ENCODE measurements around the gene COL12A1.

Gene COL12A1

GRCh38 chr6:75205776-75206575 lies at the start of gene COL12A1:
COL12A1 (minus strand) TSS chr6:75206053; CDS start chr6:75202792, 3,261 bp downstream.
- DNase-seq: no peak

- DNase-seq: no peak
These were observed 44.7 kb upstream of the COL12A1 start for GRCh38 chr6:75250552-75250951.

- DNase-seq: no peak
These were observed 44.0 kb upstream of the COL12A1 start for GRCh38 chr6:75249837-75250236.

- no peak for DNase-seq
These were observed 40.5 kb upstream of the COL12A1 start for GRCh38 chr6:75246386-75246785.

DNA sequence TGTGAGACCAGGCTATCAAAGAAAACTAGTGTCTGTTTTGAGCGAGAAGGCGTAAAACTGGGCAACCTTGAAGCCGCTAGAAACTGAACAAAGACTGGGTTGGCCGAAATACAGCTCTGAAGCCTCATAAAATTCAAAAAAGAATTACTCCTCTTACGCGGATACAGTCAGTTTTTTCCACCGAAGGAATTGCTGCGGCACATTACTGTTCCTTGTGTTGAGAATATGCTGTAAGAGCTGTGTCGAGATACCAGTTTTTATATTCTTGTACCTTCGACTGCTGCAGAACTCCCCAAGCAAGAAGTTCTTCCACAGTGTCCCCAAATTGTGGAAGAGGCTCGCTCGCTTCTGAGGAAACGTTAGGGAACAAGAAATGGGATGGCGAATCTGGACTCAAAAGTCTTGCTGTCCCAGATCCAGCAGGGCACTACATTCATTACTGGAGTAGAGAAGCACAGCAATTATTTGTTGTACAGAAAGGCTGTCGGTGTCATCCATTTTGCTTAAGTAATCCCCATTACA lies 38.3 kb upstream of the COL12A1 start:
- DNase-seq: no peak

DNA sequence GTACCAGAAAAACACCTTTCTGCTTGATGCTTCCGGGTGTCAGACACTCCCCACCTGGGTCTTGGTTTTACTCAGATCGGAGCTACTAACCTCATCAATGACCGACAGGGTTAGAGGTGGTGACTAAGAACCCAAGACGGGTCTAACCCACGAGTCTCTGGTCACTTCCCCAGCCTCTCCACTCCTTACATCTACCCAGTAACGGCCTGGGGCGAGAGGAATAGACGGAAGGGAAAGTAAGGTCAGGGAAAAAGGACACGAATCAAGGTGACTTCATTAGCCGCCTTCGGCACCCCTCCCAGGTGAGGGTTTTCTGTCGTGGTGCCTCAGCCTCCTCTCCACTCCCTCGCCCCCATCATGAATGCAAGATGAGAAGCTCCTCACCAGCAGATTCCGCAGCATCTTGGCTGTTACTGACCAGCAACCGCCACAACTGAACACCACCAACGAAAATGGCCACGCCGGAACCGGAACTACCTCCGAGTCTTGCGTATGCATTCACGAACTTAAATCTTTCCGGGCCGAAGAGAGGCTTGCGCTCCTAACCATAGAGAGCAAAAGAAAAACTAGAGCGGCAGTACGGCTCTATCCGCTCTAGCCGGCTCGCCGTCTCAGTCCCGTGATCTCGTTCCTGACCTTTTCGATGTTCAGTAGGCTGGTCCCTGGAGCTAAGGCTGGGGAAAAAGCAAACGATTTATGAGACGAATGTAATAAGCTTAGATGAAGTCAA lies 37.6 kb upstream of the COL12A1 start, which contains the start of gene COX7A2:
Gene COX7A2, minus strand, starts transcription at position 469 of the 730 bp plus-strand sequence. Its CDS starts 67 bp downstream, at position 402.
- peak; percentile 63 to 75 (median 70) for DNase-seq

- no peak for DNase-seq
These were observed 30.8 kb upstream of the COL12A1 start for GRCh38 chr6:75236630-75237029.

DNA sequence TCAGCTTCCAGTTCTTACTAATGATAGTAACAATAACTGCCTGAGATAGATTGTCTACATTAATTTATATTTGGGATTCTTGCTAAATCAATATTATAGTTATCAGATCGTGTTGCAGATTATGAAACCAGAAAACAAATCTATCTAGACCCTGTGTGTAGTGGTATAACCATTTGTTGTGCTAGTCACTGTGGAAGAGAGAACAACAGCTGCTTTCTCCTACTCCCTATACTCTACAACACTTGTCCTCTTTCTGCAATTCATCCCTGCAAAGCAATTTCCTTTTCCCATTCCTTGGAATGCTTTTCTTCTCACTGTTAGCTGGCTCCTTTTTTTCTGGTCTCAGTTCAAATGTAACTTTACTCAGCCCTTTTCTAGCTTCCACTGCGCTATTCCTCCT lies 29.4 kb upstream of the COL12A1 start:
- DNase-seq: no peak

DNA sequence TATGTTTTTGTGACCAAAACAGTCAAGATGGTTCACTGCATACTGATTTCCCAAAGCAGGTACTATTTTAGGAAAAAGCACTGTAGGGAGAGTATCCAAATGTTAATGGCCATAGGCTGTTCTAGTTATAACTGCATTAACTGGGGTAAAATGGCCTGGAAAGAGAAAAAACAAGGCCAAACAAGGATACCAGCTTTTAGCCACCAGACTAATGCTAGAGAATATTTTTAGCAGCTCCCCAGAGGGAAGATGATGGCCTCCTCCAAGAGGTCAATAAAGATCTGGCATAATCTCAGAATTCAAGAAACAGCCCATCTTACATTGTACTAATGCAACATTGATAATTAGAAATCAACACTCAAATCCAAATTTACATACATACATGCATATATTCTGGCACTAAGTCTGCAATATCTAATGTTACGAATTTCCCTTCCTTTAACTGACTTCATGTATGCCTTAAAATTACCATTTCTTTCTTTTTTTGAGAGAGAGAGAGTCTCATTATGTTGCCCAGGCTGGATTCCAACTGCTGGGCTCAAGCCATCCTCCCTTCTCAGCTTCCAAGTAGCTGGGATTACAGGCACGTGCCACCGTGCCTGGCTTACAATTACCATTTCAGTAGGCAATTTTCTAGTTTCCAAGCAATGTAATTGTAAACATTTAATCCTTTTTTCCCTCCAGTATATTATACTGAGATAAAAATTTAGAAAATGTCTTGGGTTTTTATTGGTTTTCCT lies 28.4 kb upstream of the COL12A1 start:
- DNase-seq: no peak

DNA sequence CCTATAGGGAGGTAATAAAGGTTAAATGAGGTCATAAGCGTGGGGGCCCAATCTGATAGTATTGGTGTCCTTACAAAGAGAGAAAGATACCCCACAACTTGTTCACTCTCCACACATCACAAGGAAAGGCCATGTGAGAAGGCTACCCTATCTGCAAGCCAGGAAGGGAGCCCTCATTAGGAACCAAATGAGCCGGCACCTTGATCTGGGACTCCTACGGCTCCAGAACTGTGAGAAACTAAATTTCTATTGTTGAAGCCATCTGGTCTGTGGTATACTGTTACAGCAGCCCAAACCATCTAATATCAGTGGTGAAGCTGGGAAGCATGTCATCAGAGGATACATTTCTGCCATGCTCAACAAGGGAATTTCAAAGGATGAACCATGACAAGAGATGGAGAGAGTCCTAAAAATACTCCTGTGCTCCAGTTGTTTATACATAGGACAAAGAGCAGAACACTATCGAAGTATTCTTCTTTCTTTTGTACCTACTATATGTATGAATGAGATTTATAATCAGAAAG lies 27.3 kb upstream of the COL12A1 start:
- no peak for DNase-seq

DNA sequence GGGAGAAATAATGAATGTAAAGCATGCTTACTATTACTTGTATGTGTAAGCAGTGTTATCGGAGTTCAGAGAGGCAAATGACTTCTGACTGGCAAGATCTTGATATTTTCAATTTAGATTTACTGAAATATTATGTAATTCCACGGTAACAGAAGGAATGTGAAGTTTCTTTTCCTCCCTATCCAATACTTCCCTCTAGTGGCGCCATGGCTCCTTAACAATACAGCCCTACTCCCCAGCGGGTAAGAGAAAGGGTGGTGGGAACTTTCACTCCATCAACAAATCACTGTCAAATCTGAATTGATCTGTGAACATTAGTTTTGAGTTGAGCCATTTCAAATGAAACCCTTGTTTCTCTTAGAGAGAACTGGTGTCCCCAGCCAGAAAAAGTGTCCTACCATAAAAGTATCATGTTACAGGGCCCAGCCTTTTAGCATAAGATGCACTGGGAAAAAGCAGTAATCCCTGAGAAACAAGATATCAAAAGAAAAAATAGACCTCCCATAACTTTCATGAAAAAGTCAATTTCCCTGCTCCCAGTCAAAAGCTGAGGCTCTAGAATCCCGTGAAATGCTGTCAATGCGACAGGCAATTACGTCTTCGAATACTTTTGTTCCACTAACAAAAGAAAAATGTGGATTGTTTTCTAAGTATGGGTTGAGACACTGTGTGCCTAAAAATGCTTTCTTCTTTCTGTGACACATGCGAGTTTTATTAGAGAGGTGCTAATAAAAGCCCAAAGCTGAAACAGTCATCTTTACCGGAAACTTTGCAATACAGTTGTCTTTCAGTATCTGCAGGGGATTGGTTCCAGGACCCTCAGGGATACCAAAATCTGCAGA lies 24.9 kb upstream of the COL12A1 start:
- no peak for DNase-seq

GRCh38 chr6:75224303-75224926 lies 18.6 kb upstream of the COL12A1 start:
- DNase-seq: no peak

DNA sequence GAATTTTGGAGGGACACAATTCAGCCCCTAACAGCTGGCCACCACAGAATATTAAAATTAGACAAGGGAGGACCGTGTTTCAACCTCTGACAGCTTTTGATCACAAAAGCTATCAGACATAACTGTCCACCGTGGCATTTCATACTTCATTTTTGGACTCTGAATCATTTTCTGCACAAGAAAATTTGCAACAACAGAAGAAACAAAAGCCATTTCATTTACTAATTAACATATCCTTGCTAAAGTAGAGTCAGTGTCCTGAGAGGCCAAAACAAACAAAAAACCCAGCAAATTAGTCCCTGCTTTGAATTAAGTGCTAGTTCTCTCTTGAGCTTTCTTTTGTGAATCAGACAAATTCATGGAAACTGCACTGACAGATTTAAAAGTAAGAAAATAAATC lies 17.6 kb upstream of the COL12A1 start:
- no peak for DNase-seq

GRCh38 chr6:75222261-75222660 lies 16.4 kb upstream of the COL12A1 start:
- no peak for DNase-seq

DNA sequence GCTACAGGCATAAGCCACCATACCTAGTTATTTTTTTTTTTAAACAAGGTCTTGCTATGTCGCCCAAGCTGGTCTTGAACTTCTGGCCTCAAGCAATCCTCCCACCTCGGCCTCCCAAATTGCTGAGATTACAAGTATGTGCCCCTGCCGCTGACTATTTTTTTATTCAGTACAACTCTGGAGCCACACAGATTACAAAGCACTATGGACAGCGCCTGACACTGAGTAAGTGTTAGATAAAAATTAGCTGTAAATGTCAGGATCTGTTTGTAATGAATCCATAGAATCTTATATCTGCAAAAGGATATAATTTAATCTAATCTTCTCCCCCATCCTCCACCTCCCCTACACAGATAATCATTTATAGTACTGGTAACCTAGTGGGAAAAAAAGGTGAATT lies 15.3 kb upstream of the COL12A1 start:
- DNase-seq: no peak

DNA sequence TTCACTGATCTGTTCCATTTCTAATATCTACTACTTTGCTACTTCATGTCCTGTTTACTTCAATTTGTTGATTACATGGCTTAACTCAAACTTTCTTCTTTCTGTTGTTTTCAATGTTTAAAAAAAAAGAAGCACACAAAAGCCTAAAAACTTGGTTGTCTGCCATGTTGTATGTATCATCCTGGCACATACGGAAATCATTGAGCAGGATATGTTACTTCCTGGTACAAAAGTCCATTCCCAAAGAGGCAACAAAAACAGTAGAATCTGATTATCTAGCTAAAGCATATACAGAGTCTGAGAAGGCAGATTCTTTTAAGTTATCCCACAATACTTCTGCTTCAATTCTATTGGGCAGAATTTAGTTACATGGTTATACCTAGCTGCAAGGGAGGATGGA lies 14.5 kb upstream of the COL12A1 start:
- no peak for DNase-seq

DNA sequence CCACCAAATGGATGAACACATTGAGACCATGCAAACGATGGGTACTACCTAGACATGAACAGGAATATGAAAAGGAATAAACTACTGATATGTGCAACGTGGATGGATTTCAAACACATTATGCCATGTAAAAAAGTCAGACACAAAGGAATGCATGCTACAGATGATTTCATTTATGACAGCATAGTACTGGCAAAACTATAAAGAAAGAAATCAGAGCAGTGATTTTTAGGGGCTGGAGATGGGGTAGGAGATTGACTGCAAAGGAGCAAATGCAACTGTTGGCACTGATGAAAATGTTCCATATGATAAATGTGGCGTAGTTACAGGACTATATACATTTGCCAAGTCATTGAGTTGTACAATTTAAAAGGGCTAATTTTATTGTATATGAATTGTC lies 13.4 kb upstream of the COL12A1 start:
- no peak for DNase-seq

DNA sequence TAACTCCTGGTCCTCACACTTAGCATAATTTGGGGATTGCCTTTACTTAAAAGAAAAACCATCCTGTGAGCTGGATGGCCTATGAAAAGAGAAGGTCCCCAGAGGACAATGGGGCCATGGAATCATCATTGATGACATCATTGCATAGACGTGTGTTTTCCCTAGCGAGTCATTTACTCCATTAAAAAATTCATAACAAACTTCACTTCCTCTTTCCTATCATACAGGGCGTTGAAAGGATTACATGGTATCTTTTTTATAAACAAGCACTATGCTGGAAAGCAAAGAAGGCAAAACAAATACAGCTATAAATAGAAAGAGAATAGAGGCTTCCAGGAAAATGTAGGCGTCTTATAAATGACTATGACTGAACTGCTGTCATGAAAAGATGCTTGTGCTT lies 11.3 kb upstream of the COL12A1 start:
- no peak for DNase-seq

DNA sequence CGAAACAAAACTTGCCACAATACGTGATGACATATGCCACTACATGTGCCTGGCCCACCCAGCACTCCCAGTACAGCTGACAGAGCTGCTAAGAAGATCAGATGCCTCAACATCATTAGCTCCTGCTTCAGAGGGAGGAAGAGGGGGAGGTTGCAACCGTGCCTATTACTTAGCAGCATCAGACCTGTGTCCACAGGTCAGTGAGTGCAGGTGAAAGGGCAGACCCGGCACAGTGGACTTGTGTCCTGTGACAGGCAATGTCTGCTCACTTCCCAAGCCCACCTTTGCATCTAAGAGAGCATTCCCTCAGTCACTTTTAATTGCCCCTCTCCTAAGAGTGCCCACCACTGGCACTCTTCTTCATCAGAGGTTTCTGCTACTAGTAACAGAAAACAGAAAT lies 9.4 kb upstream of the COL12A1 start:
- no peak for DNase-seq

- no peak for DNase-seq
These were observed 7.9 kb upstream of the COL12A1 start for GRCh38 chr6:75213732-75214131.

DNA sequence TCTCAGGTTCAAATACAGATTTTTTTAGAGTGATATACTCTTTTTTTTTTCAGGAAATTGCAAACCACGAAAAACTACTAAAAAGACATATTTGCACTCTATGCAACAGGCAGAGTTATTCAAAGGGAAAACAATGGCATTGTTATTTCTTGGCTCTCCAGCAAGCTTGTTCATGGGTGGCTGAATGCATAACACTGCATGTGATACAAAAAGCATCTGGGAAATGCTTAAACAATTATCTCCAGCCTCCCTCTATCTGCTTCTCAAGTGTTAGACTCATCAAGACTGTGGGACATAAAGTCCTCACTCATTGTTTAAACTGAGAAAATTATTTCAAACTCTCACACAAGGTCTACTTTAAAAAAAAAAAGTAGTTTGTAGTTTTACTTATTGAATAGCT lies 7.3 kb upstream of the COL12A1 start:
- no peak for DNase-seq
